Type B pancreatic cell (in vitro differentiated cells): ENCODE measurements around the gene SPATS2. TPM values are rescaled to one million over a fixed set of nuclear protein-coding genes. Genes with fewer than 3 reads are reported as not detected.

Experiments
- DNase-seq: peaks from one replicate; pipeline ENCODE4 v3.0.0; 2021; ENCODE audit warnings: mixed read lengths; ENCODE audit not compliant: unreplicated experiment; ENCODE audit errors: extremely low spot score
- H3K27ac Mint-ChIP-seq: 2 replicates; pipeline ENCODE4 v1.8.0; 2021; ENCODE audit warnings: mild to moderate bottlenecking, mixed read lengths
- H3K27me3 Mint-ChIP-seq: 2 replicates; pipeline ENCODE4 v1.8.0; 2021; ENCODE audit warnings: mixed read lengths
- H3K36me3 Mint-ChIP-seq: 2 replicates; pipeline ENCODE4 v1.8.0; 2021; ENCODE audit warnings: mixed read lengths
- H3K4me1 Mint-ChIP-seq: one replicate; pipeline ENCODE4 v1.8.0; 2021; ENCODE audit warnings: mixed read lengths; ENCODE audit not compliant: unreplicated experiment
- H3K4me3 Mint-ChIP-seq: 2 replicates; pipeline ENCODE4 v1.8.0; 2021; ENCODE audit warnings: mild to moderate bottlenecking, mixed read lengths
- H3K9me3 Mint-ChIP-seq: 2 replicates; pipeline ENCODE4 v1.8.0; 2021; ENCODE audit warnings: mixed read lengths
- CTCF ChIP-seq: fragments of 200-600 bp; sonication (generic); conservative IDR thresholded peaks from 2 replicates; pipeline ENCODE4 v1.5.0; 2021; ENCODE audit warnings: antibody characterized with exemption, mild to moderate bottlenecking
- total RNA-seq: library from RNA; stranded (reverse); gene quantifications from 2 replicates; pipeline ENCODE4 v1.2.1, GENCODE V29; 2021; ENCODE audit warnings: low replicate concordance

SPATS2 gene
- total RNA-seq, 1 donor from 2014 or later: 40.3 TPM

- no peak for TF ChIP-seq CTCF
- peaks cover 11% of the 10 kb centered on the region for H3K36me3 Mint-ChIP-seq
- no peak overlapping the region for H3K4me3 Mint-ChIP-seq
- no peak for DNase-seq
- peaks cover 12% of the 10 kb centered on the region for H3K4me1 Mint-ChIP-seq
- H3K27ac Mint-ChIP-seq: no peak overlapping the region
- H3K27me3 Mint-ChIP-seq: no peaks in the 10 kb centered on the region
- H3K9me3 Mint-ChIP-seq: no peaks in the 10 kb centered on the region
Observed at GRCh38 chr12:49397000-49397399, 29.7 kb downstream of the SPATS2 start.

- peaks cover 28% of the 10 kb centered on the region for H3K4me1 Mint-ChIP-seq
- no peaks in the 10 kb centered on the region for H3K27me3 Mint-ChIP-seq
- H3K4me3 Mint-ChIP-seq: no peak overlapping the region
Observed at GRCh38 chr12:49400304-49400703, 33.0 kb downstream of the SPATS2 start.

GRCh38 chr12:49403971-49404450 is 36.7 kb downstream of the SPATS2 start:
- no peak for TF ChIP-seq CTCF
- no peaks in the 10 kb centered on the region for H3K27me3 Mint-ChIP-seq
- DNase-seq: no peak
- no peaks in the 10 kb centered on the region for H3K9me3 Mint-ChIP-seq
- H3K4me3 Mint-ChIP-seq: no peak overlapping the region
- peaks cover 7% of the 10 kb centered on the region for H3K36me3 Mint-ChIP-seq
- peaks cover 24% of the 10 kb centered on the region for H3K4me1 Mint-ChIP-seq
- peak overlapping the region; percentile 8 for H3K27ac Mint-ChIP-seq

More at GRCh38 chr12:49400304-49400703, 33.0 kb downstream of the SPATS2 start:
- Mint-ChIP-seq H3K36me3 (peaks cover 12% of the 10 kb centered on the region), H3K27ac (no peak overlapping the region), H3K9me3 (no peaks in the 10 kb centered on the region)
- no peak for DNase-seq
- TF ChIP-seq CTCF: no peak

GRCh38 chr12:49404956-49405355 is 37.7 kb downstream of the SPATS2 start:
- peaks cover 11% of the 10 kb centered on the region for H3K36me3 Mint-ChIP-seq
- no peak overlapping the region for H3K27ac Mint-ChIP-seq
- no peak for DNase-seq
- no peaks in the 10 kb centered on the region for H3K27me3 Mint-ChIP-seq
- no peaks in the 10 kb centered on the region for H3K9me3 Mint-ChIP-seq
- no peak overlapping the region for H3K4me3 Mint-ChIP-seq
- H3K4me1 Mint-ChIP-seq: peaks cover 24% of the 10 kb centered on the region
- no peak for TF ChIP-seq CTCF

- H3K27ac Mint-ChIP-seq: no peak overlapping the region
- peaks cover 17% of the 10 kb centered on the region for H3K36me3 Mint-ChIP-seq
- no peaks in the 10 kb centered on the region for H3K27me3 Mint-ChIP-seq
- no peak for TF ChIP-seq CTCF
- H3K4me1 Mint-ChIP-seq: peaks cover 4% of the 10 kb centered on the region
- no peak for DNase-seq
- H3K4me3 Mint-ChIP-seq: no peak overlapping the region
- H3K9me3 Mint-ChIP-seq: peaks cover 6% of the 10 kb centered on the region
Observed at GRCh38 chr12:49410818-49411217, 43.6 kb downstream of the SPATS2 start.

- peaks cover 6% of the 10 kb centered on the region for H3K9me3 Mint-ChIP-seq
- no peak overlapping the region for H3K27ac Mint-ChIP-seq
- no peaks in the 10 kb centered on the region for H3K27me3 Mint-ChIP-seq
- H3K4me1 Mint-ChIP-seq: peaks cover 16% of the 10 kb centered on the region
- no peak for TF ChIP-seq CTCF
- H3K36me3 Mint-ChIP-seq: peaks cover 17% of the 10 kb centered on the region
- DNase-seq: no peak
- H3K4me3 Mint-ChIP-seq: no peak overlapping the region
Observed at GRCh38 chr12:49413010-49413409, 45.7 kb downstream of the SPATS2 start.
